Fibroblast of mammary gland (primary cell): ENCODE measurements around the gene CLASRP.

Source experiments
- DNase-seq: peaks from one replicate; pipeline ENCODE4 v3.0.0-alpha.2; 2010; ENCODE audit warnings: low read depth
- H3K4me3 ChIP-seq: 2 replicates; pipeline ENCODE4 v1.5.1; 2011; ENCODE audit warnings: low read depth, mild to moderate bottlenecking, low read length, moderate library complexity; ENCODE audit not compliant: control insufficient read depth
- CTCF ChIP-seq: conservative IDR thresholded peaks from 2 replicates; pipeline ENCODE4 v1.5.1; 2011; ENCODE audit warnings: low read depth, low read length, inconsistent platforms; ENCODE audit not compliant: control insufficient read depth, insufficient read depth

CLASRP gene

GRCh38 chr19:45020071-45020470 lies 18.8 kb upstream of the CLASRP start:
- no peak for TF ChIP-seq CTCF
- DNase-seq: no peak
- no peak overlapping the region for H3K4me3 ChIP-seq

- DNase-seq: no peak
- TF ChIP-seq CTCF: no peak
- no peak overlapping the region for H3K4me3 ChIP-seq
Measured at GRCh38 chr19:45021971-45022370, 16.9 kb upstream of the CLASRP start.

- no peak overlapping the region for H3K4me3 ChIP-seq
- no peak for DNase-seq
- no peak for TF ChIP-seq CTCF
Measured at GRCh38 chr19:45023048-45023447, 15.8 kb upstream of the CLASRP start.

GRCh38 chr19:45025264-45025663 lies 13.6 kb upstream of the CLASRP start:
- no peak for TF ChIP-seq CTCF
- DNase-seq: no peak
- H3K4me3 ChIP-seq: no peak overlapping the region

GRCh38 chr19:45027371-45027770 lies 11.5 kb upstream of the CLASRP start:
- DNase-seq: no peak
- H3K4me3 ChIP-seq: no peak overlapping the region
- TF ChIP-seq CTCF: no peak

GRCh38 chr19:45030825-45031224 lies 8.0 kb upstream of the CLASRP start:
- DNase-seq: no peak
- H3K4me3 ChIP-seq: no peak overlapping the region
- TF ChIP-seq CTCF: no peak

- no peak for TF ChIP-seq CTCF
- DNase-seq: no peak
- no peak overlapping the region for H3K4me3 ChIP-seq
Measured at GRCh38 chr19:45032421-45032820, 6.4 kb upstream of the CLASRP start.
